Choroid plexus epithelial cell (primary cell): Measurements from ENCODE around the gene WAS.
A peak's percentile ranks its signal among the peaks of the same experiment; 100 is the strongest.
"Not testable (repeated sequence)": the region's sequence is repeated elsewhere in the genome, so short reads cannot be mapped to it uniquely, and the experiment has no call there.

ENCODE experiments used
- DNase-seq: peaks from one replicate; pipeline ENCODE4 v3.0.0-alpha.2; 2010; ENCODE audit warnings: low read depth
- H3K4me3 ChIP-seq: 2 replicates; pipeline ENCODE4 v1.5.1; 2011; ENCODE audit warnings: low read depth, mild to moderate bottlenecking, control low read depth, low read length, moderate library complexity
- CTCF ChIP-seq: conservative IDR thresholded peaks from 2 replicates; pipeline ENCODE4 v1.5.1; 2011; ENCODE audit warnings: low read depth, mild to moderate bottlenecking, control low read depth, inconsistent platforms, low read length, moderate library complexity

Gene WAS

GRCh38 chrX:48683411-48683982, at the start of gene WAS:
Gene WAS, plus strand, starts transcription at chrX:48683799. Its CDS starts 55 bp downstream, at chrX:48683854.
- no peak for DNase-seq
- H3K4me3 ChIP-seq, result no peak within 1 kb of the TSS
- TF ChIP-seq CTCF, result no peak

- no peak overlapping the region for H3K4me3 ChIP-seq
- TF ChIP-seq CTCF, result no peak
- DNase-seq, result no peak
Observed at GRCh38 chrX:48636301-48636700, 47.3 kb upstream of the WAS start.

- TF ChIP-seq CTCF, result no peak
- no peak for DNase-seq
- H3K4me3 ChIP-seq, result no peak overlapping the region
Observed at GRCh38 chrX:48636776-48637175, 46.8 kb upstream of the WAS start.

- DNase-seq, result no peak
- no peak for TF ChIP-seq CTCF
- H3K4me3 ChIP-seq, result no peak overlapping the region
Observed at GRCh38 chrX:48645669-48646068, 37.9 kb upstream of the WAS start.

DNA sequence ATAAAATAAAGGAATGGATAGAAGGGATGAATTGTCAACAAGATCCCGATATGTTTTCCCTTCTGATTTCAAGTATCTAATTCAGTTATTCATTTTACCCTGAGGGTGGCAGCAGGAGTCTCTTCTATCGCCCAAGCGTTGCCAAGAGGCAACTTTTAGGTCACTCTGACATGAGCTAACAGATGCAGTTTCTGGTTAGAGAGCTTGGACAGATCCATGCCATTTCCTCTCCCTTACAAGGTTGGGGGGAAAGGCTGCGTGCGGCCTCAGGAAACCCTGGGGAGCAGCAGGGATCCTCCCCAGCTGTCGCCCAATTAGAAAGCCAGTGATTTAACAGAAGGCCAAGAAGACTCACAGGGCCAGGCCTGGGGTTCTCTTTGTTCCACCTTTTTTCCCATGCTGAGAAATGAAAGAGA, 35.3 kb upstream of the WAS start:
- DNase-seq, result peak; percentile 69
- TF ChIP-seq CTCF, result peak; percentile 50
- no peak overlapping the region for H3K4me3 ChIP-seq

DNA sequence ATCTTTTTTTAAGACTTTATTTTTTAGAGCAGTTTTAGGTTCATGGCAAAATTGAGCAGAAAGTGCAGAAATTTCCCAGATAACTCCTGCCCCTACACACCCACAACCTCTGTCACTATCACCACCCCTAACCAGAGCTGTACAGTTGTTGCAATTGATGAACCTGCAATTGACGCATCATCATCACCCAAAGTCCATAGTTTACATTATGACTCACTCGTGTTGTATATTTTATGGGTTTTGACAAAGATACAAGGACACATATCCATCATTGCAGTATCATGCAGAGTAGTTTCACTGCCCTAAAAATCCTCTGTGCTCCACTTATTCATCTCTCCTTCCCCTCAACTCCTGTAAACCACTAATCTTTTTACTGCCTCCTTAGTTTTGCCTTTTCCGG, 34.5 kb upstream of the WAS start:
- H3K4me3 ChIP-seq, result no peak overlapping the region
- no peak for DNase-seq
- no peak for TF ChIP-seq CTCF

- not testable (repeated sequence) for H3K4me3 ChIP-seq, DNase-seq
Observed at GRCh38 chrX:48652055-48652579, 31.5 kb upstream of the WAS start.

DNA sequence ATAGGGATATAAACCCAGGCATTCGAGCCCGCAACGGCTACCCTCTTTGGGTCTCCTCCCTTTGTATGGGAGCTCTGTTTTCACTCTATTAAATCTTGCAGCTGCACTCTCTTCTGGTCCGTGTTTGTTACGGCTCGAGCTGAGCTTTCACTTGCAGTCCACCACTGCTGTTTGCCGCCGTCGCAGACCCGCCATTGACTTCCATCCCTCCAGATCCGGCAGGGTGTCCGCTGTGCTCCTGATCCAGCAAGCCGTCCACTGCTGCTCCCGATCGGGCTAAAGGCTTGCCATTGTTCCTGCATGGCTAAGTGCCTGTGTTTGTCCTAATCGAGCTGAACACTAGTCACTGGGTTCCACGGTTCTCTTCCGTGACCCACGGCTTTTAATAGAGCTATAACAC, 28.9 kb upstream of the WAS start:
- not testable (repeated sequence) for H3K4me3 ChIP-seq, DNase-seq

- DNase-seq, H3K4me3 ChIP-seq: not testable (repeated sequence)
Observed at GRCh38 chrX:48659686-48660085, 23.9 kb upstream of the WAS start.
